Activated CD8-positive, alpha-beta T cell treated with anti-CD3 and anti-CD28 coated beads, Interleukin-2, amount 10 ng/mL, durations not matched to agents 7 days and 5 days (primary cell): ENCODE measurements around the gene SLC25A13. TPM values are rescaled to one million over a fixed set of nuclear protein-coding genes. Genes with fewer than 3 reads are reported as not detected.

Source experiments
- ATAC-seq: fragments of 150-1000 bp; cut with Tn5 transposase; one replicate; pipeline ENCODE4 v1.10.0; 2021; ENCODE audit warnings: moderate library complexity
- CTCF ChIA-PET: fragments of 350-600 bp; sonication (Branson Sonifier 250); formaldehyde crosslinking; loops from one replicate; lab custom pipeline; 2021; ENCODE audit warnings: antibody characterized with exemption; lab: Charles Lee
- POLR2A ChIA-PET: fragments of 350-600 bp; sonication (Branson Sonifier 250); formaldehyde crosslinking; loops from one replicate; lab custom pipeline; 2021; ENCODE audit warnings: antibody characterized with exemption; lab: Charles Lee
- DNase-seq: peaks from one replicate; pipeline ENCODE4 v3.0.0-alpha.2; 2020
- H3K27ac Mint-ChIP-seq: one replicate; pipeline ENCODE4 v1.8.0; 2021; ENCODE audit warnings: mild to moderate bottlenecking, mixed read lengths
- H3K27me3 Mint-ChIP-seq: one replicate; pipeline ENCODE4 v1.8.0; 2021; ENCODE audit warnings: low read depth, mixed read lengths
- H3K36me3 Mint-ChIP-seq: one replicate; pipeline ENCODE4 v1.8.0; 2021; ENCODE audit warnings: low read depth, mixed read lengths
- H3K4me1 Mint-ChIP-seq: one replicate; pipeline ENCODE4 v1.8.0; 2021; ENCODE audit warnings: low read depth, mixed read lengths
- H3K4me3 Mint-ChIP-seq: one replicate; pipeline ENCODE4 v1.8.0; 2021; ENCODE audit warnings: mild to moderate bottlenecking, mixed read lengths
- H3K9me3 Mint-ChIP-seq: one replicate; pipeline ENCODE4 v1.8.0; 2022; ENCODE audit warnings: mixed read lengths; ENCODE audit not compliant: insufficient read depth
- total RNA-seq, 2 experiments: library from RNA; stranded (reverse); gene quantifications; one replicate each; pipeline ENCODE4 v1.2.3, GENCODE V29; 2021

Gene SLC25A13
- total RNA-seq, 2 experiments from 2014 or later: 8.9 to 12.0 TPM

DNA sequence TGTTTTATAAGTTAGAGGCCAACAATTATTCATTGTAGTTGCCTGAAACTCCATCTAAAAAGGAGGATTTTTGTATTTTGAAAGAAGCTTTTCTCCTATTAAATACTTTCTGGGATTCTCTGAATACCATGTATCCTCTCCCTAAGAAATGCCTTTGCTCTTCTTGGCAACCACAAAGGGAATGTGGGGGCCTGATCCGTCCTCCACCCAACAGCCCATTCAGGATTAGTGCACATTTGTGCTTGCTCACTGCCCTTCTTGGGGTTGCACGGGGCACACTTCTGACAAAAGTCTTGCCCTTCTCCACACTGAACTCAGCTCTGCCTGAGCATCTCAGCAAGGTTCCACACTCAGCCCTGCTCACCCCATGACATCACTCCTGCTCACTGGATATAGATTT is 194.2 kb downstream of the SLC25A13 start:
- no peaks in the 10 kb centered on the region for H3K27me3 Mint-ChIP-seq
- H3K4me3 Mint-ChIP-seq: no peak overlapping the region
- no peaks in the 10 kb centered on the region for H3K9me3 Mint-ChIP-seq
- ChIA-PET CTCF (no interaction called here), POLR2A (no interaction called here)
- DNase-seq: no peak
- ATAC-seq: no peak
- no peak overlapping the region for H3K27ac Mint-ChIP-seq
- no peaks in the 10 kb centered on the region for H3K4me1 Mint-ChIP-seq
- H3K36me3 Mint-ChIP-seq: no peaks in the 10 kb centered on the region

DNA sequence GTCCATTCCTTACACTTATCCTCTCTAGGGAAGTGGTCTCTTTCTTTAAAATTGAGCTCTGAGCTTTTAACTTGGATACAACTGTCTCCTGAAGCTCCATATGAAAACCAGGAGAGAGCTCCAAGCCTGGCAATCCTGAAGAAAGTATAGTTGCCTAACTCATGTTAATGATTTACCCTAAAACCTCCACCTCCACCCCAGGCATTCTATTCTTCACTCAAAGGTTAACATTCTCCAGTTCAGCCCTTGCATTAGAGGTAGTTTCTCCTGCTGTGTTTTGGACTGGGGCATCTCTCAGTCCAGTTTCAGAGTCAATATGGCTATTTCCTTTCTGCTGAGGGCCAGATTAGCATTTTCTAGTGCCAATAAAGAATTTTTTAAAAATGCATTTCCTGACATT is 195.5 kb downstream of the SLC25A13 start:
- Mint-ChIP-seq H3K27ac (no peak overlapping the region), H3K27me3 (no peaks in the 10 kb centered on the region), H3K9me3 (no peaks in the 10 kb centered on the region), H3K4me1 (no peaks in the 10 kb centered on the region), H3K4me3 (no peak overlapping the region), H3K36me3 (no peaks in the 10 kb centered on the region)
- ChIA-PET POLR2A (interaction anchor here (0.5 kb wide), 1 partner anchor 382 kb away, joined by 4 read pairs; no protein-coding TSS in a partner anchor), CTCF (no interaction called here)
- ATAC-seq (no peak), DNase-seq (no peak)

DNA sequence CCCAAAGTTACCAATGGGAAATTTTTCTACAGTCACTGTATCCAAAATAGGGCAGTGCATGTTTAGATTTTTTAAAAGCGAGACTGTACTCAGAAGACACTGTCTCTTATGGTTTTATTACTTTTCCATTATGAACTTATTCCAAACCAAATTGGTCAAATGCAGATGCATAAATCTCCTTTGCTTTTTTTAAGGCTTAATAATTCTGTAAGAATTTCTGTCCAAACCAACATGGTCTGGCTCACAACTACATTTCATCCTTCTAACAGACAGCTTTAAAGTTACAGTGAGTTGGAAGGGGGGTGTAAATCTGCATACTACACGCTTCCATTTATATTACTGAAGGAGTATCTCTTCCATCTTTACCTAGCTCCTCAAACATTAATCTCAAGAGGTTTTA is 199.2 kb downstream of the SLC25A13 start:
- CTCF ChIA-PET: no interaction called here
- ATAC-seq: no peak

DNA sequence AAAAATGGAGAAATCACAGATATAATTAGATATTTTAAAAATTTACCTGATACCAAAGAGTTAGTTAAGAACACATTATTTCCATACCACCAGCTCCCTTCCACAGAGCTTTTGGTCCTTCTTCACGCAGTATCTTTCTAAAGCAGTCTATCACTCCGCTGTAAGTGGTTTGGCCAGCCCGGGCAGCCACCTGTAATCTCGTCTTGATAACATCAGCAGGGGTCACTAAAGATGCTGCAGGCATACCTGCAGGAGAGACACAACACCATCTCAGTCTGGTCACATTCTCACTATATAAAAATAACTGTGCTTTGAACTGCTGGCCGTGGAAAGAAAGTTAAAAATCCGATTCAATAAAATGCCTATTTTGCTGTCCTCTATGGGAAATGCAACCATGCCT is 200.1 kb downstream of the SLC25A13 start:
- peaks cover 3% of the 10 kb centered on the region for H3K36me3 Mint-ChIP-seq
- H3K27me3 Mint-ChIP-seq: no peaks in the 10 kb centered on the region
- H3K9me3 Mint-ChIP-seq: no peaks in the 10 kb centered on the region
- CTCF ChIA-PET: no interaction called here
- no peaks in the 10 kb centered on the region for H3K4me1 Mint-ChIP-seq
- no peak overlapping the region for H3K4me3 Mint-ChIP-seq
- ATAC-seq (no peak), DNase-seq (no peak)
- POLR2A ChIA-PET: no interaction called here
- no peak overlapping the region for H3K27ac Mint-ChIP-seq

More for the DNA sequence above, 199.2 kb downstream of the SLC25A13 start:
- Mint-ChIP-seq H3K27ac (no peak overlapping the region), H3K27me3 (no peaks in the 10 kb centered on the region), H3K36me3 (peaks cover 3% of the 10 kb centered on the region), H3K9me3 (no peaks in the 10 kb centered on the region), H3K4me3 (no peak overlapping the region), H3K4me1 (no peaks in the 10 kb centered on the region)
- DNase-seq: no peak
- POLR2A ChIA-PET: no interaction called here

DNA sequence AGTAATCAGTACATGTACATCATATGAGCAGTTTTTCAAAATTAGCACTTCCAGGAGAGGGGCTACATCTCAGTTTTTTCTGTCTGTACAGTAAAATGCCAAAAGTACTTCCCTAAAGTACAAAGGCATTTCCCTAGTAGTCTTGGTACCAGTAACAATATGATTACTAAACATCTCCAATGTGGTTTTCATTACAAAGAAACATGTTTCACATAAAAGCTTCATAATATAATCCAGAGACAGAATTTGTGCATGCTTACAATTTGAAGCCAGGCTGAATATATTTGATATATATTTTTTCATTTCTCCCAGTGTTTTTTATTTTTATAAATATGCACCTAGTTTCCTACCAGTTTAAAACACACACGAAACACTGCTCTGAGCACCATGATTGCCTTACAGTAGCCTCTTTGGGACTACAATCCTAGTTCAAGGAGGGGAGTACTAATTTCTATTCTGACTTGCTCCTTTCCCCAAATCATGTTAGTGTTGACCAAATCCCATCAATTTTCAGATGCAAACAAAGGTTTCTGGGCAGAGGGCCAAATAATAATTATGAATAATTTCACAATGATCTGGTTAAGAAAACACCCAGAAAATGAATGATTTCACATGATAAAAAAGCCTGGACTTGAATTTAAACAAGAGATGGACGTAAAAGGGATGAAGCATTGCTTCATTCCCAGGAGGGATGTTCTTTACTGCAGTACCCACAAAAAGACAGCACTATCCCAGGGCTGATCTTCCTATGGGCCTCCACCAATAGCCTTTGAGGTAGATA is 201.3 kb downstream of the SLC25A13 start:
- CTCF ChIA-PET: no interaction called here
- ATAC-seq (no peak), DNase-seq (no peak)
- H3K27ac Mint-ChIP-seq: no peak overlapping the region
- no peaks in the 10 kb centered on the region for H3K4me1 Mint-ChIP-seq
- POLR2A ChIA-PET: no interaction called here
- H3K36me3 Mint-ChIP-seq: peaks cover 3% of the 10 kb centered on the region
- no peaks in the 10 kb centered on the region for H3K27me3 Mint-ChIP-seq
- no peak overlapping the region for H3K4me3 Mint-ChIP-seq
- H3K9me3 Mint-ChIP-seq: no peaks in the 10 kb centered on the region

DNA sequence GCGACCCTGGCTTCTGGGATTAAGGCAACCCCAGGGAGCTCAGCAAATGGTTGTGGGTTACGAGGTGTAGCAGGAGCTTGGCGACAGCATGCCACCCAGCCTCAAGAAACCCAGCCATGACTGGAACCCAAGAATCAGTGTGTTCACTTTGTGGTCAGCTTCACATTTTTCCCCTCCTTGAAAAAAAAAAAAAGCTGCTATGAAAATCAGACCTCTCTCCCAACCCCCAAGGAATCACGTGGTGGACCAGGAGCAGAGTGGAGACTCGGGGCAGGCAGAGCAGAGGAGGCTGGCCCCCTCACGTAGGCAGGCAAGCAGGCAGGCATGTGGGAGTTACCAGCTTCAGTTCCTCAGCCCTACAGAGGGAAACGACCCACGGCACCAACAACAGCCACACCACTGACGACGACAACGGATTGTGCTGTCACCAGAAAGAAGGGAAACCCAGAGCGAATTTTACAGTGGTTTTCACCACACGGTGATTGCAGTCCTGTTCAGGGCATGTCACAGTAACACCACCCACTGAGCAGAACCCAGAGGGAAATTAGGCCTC is 203.4 kb downstream of the SLC25A13 start:
- H3K36me3 Mint-ChIP-seq: peaks cover 3% of the 10 kb centered on the region
- ATAC-seq: no peak
- H3K4me3 Mint-ChIP-seq: no peak overlapping the region
- no peaks in the 10 kb centered on the region for H3K27me3 Mint-ChIP-seq
- H3K27ac Mint-ChIP-seq: no peak overlapping the region
- CTCF ChIA-PET: no interaction called here
- no peaks in the 10 kb centered on the region for H3K9me3 Mint-ChIP-seq
- POLR2A ChIA-PET: no interaction called here
- DNase-seq: no peak
- no peaks in the 10 kb centered on the region for H3K4me1 Mint-ChIP-seq

- ChIA-PET CTCF (no interaction called here), POLR2A (no interaction called here)
These were observed 205.7 kb downstream of the SLC25A13 start for GRCh38 chr7:96116173-96116572.

DNA sequence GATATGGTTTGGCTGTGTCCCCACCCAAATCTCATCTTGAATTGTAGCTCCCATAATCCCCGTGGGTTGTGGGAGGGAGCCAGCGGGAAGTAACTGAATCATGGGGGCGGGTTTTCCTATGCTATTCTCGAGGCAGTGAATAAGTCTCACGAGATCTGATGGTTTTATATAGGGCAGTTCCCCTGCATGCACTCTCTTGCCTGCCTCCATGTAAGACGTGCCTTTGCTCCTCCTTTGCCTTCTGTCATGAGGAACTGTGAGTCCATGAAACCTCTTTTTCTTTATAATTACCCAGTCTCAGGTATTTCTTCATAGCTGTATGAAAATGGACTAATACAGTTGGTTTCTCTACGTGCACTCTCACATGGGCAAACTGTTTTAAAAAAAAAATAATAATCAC is 207.7 kb downstream of the SLC25A13 start:
- no peak for DNase-seq
- CTCF ChIA-PET: no interaction called here

More at GRCh38 chr7:96116173-96116572, 205.7 kb downstream of the SLC25A13 start:
- Mint-ChIP-seq H3K27me3 (peaks cover 2% of the 10 kb centered on the region), H3K4me1 (no peaks in the 10 kb centered on the region), H3K4me3 (no peak overlapping the region), H3K36me3 (peaks cover 3% of the 10 kb centered on the region), H3K9me3 (no peaks in the 10 kb centered on the region), H3K27ac (no peak overlapping the region)
- no peak for DNase-seq
- ATAC-seq: no peak

GRCh38 chr7:96111405-96111804 is 210.5 kb downstream of the SLC25A13 start:
- peaks cover 8% of the 10 kb centered on the region for H3K27me3 Mint-ChIP-seq
- H3K4me3 Mint-ChIP-seq: no peak overlapping the region
- H3K9me3 Mint-ChIP-seq: no peaks in the 10 kb centered on the region
- no peak for DNase-seq
- ChIA-PET POLR2A (no interaction called here), CTCF (no interaction called here)
- no peak overlapping the region for H3K27ac Mint-ChIP-seq
- no peak for ATAC-seq
- no peaks in the 10 kb centered on the region for H3K4me1 Mint-ChIP-seq
- H3K36me3 Mint-ChIP-seq: no peaks in the 10 kb centered on the region

More for the DNA sequence above, 207.7 kb downstream of the SLC25A13 start:
- ATAC-seq: no peak
- POLR2A ChIA-PET: no interaction called here
- Mint-ChIP-seq H3K4me3 (no peak overlapping the region), H3K27ac (no peak overlapping the region), H3K36me3 (no peaks in the 10 kb centered on the region), H3K4me1 (no peaks in the 10 kb centered on the region), H3K9me3 (no peaks in the 10 kb centered on the region), H3K27me3 (peaks cover 8% of the 10 kb centered on the region)

DNA sequence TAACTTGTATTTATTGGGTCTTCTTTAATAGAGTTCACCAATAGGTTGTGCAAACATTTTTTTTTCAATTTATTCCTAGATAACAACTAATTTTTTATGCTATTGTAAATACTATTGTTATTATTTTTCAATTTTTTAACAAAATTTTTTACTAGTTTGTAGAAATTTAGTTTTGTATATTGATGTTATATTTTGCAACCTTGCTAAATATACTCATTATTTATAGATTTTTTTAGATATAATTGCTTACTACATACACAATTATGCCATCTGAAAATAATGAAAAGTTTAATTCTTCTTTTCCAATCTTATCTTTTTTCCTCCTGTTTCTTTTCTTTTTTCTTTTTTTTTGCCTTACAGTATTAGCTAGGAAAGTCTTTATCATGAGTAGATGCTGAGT is 216.9 kb downstream of the SLC25A13 start:
- no peak overlapping the region for H3K4me3 Mint-ChIP-seq
- H3K27me3 Mint-ChIP-seq: peaks cover 4% of the 10 kb centered on the region
- H3K36me3 Mint-ChIP-seq: no peaks in the 10 kb centered on the region
- H3K9me3 Mint-ChIP-seq: no peaks in the 10 kb centered on the region
- ATAC-seq (no peak), DNase-seq (no peak)
- POLR2A ChIA-PET: no interaction called here
- no peak overlapping the region for H3K27ac Mint-ChIP-seq
- CTCF ChIA-PET: no interaction called here
- H3K4me1 Mint-ChIP-seq: no peaks in the 10 kb centered on the region

GRCh38 chr7:96102096-96102811 is 219.6 kb downstream of the SLC25A13 start:
- ATAC-seq (no peak), DNase-seq (no peak)
- CTCF ChIA-PET: no interaction called here
- no peaks in the 10 kb centered on the region for H3K36me3 Mint-ChIP-seq
- POLR2A ChIA-PET: no interaction called here
- no peaks in the 10 kb centered on the region for H3K4me1 Mint-ChIP-seq
- no peaks in the 10 kb centered on the region for H3K9me3 Mint-ChIP-seq
- no peak overlapping the region for H3K4me3 Mint-ChIP-seq
- no peaks in the 10 kb centered on the region for H3K27me3 Mint-ChIP-seq
- H3K27ac Mint-ChIP-seq: no peak overlapping the region

DNA sequence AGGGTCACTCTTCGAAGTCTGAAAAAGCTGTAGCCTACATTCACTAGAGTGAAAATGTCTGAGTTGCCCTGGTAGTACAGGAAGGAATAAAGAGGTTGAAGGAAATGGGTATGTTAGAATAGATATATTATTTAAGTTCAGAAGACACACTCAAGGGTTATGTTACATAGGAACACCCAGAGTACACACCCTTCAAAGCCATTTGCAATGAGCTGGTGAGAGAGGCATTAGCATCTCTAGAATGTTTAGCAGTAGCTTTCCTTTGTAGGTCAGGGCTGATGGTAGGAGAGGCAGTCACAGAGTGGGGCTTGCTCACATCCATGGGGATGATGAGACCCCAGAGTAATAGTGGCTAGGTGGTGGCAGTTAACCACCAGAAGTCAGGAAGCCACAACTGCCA is 221.2 kb downstream of the SLC25A13 start:
- no peaks in the 10 kb centered on the region for H3K36me3 Mint-ChIP-seq
- POLR2A ChIA-PET: no interaction called here
- no peak for ATAC-seq
- no peaks in the 10 kb centered on the region for H3K27me3 Mint-ChIP-seq
- no peaks in the 10 kb centered on the region for H3K9me3 Mint-ChIP-seq
- no peak overlapping the region for H3K4me3 Mint-ChIP-seq
- no peak for DNase-seq
- H3K27ac Mint-ChIP-seq: no peak overlapping the region
- no peaks in the 10 kb centered on the region for H3K4me1 Mint-ChIP-seq
- CTCF ChIA-PET: no interaction called here
